Gastrocnemius medialis (tissue), 4 donors: ENCODE data around the gene USH2A. TPM values are rescaled to one million over a fixed set of nuclear protein-coding genes. Genes with fewer than 3 reads are reported as not detected.

Source experiments
- ATAC-seq, 2 donors: fragments of 150-250 bp; one replicate each; pipeline ENCODE4 v1.9.1; 2016
- DNase-seq, 2 donors: peaks; one replicate each; pipeline ENCODE4 v3.0.0-alpha.2; 2019
- H3K27ac ChIP-seq, 4 donors: fragments of 200-600 bp; sonication (generic); 1 replicate in 1 of 4; 2 replicates in 3 of 4; pipeline ENCODE4 v1.5.1; 2016 to 2018; ENCODE audit warnings: mild to moderate bottlenecking in 2 of 4, moderate library complexity in 1 of 4
- H3K27me3 ChIP-seq, 3 donors: fragments of 200-600 bp; sonication (generic) in 2 of 3; 1 replicate in 1 of 3; 2 replicates in 2 of 3; pipeline versions ENCODE4 v1.5.1 to v1.6.0; 2016 to 2019; ENCODE audit warnings: mild to moderate bottlenecking in 1 of 3, moderate library complexity in 1 of 3
- H3K36me3 ChIP-seq, 2 donors: fragments of 200-600 bp; sonication (generic) in 1 of 2; one replicate each; pipeline ENCODE4 v1.5.1; 2017 to 2018
- H3K4me1 ChIP-seq, 2 donors: fragments of 200-600 bp; sonication (generic) in 1 of 2; one replicate each; pipeline ENCODE4 v1.5.1; 2016 to 2017; ENCODE audit warnings: mild to moderate bottlenecking in 2 of 2
- H3K4me3 ChIP-seq, 4 donors: fragments of 200-600 bp; sonication (generic) in 3 of 4; 1 replicate in 1 of 4; 2 replicates in 3 of 4; pipeline ENCODE4 v1.5.1; 2016 to 2019; ENCODE audit warnings: mild to moderate bottlenecking in 2 of 4
- H3K9me3 ChIP-seq, 3 donors: fragments of 200-600 bp; sonication (generic) in 2 of 3; 1 replicate in 1 of 3; 2 replicates in 2 of 3; pipeline ENCODE4 v1.5.1; 2016 to 2019
- POLR2A ChIP-seq, 2 donors: fragments of 450-650 bp; IDR thresholded peaks; one replicate each; pipeline ENCODE4 v1.6.1; 2017; ENCODE audit warnings: antibody characterized with exemption in 2 of 2, mild to moderate bottlenecking in 2 of 2, moderate library complexity in 2 of 2
- in situ Hi-C, 4 donors: fragments of 200-750 bp; cut with MboI; loops; one replicate each; pipeline versions ENCODE4 v1.15.0 to v1.8.0; 2017; ENCODE audit warnings: low sequenced_read_pairs in 4 of 4
- intact Hi-C: fragments of 100-400 bp; cut with DNase I; formaldehyde crosslinking; loops from one replicate; pipeline ENCODE4 v1.15.1; 2023; ENCODE audit warnings: low total_unique reads
- total RNA-seq, 4 donors: library from RNA; depleted of rRNA; stranded (reverse); fragments of >200 nt; gene quantifications; one replicate each; pipeline versions ENCODE4 v1.1.0 to v1.2.3, GENCODE V29; 2016
- TF ChIP-seq, protein P1 (sequence below), 5 experiments: fragments of 450-650 bp in 3 of 5; fragments of 200-600 bp in 2 of 5; sonication (generic) in 2 of 5; IDR thresholded peaks in 4 of 5; conservative IDR thresholded peaks in 1 of 5; 1 replicate in 4 of 5; 2 replicates in 1 of 5; pipeline ENCODE4 v1.5.1; 2016 to 2019; ENCODE audit warnings: antibody characterized with exemption in 5 of 5, mild to moderate bottlenecking in 3 of 5, moderate library complexity in 3 of 5

USH2A gene
- total RNA-seq, 4 donors from 2014 or later: 0.02 TPM; not detected in 3

DNA sequence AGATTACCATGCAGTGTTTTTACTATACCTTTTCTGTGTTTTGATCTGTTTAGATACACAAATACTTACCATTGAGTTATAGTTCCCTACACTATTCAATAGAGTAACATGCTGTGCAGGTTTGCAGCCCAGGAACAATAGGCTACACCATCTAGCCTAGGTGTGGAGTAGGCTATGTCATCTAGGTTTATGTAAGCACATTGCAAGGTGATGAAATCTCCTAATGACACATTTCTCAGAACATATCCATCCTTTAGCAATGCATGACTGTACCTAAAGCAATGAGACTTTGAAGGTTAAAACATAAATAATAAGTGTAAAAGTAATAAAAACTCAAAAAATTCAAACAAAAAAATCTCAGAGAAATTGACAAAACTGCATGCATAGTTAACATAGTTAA lies 358.6 kb downstream of the USH2A start:
- H3K36me3 ChIP-seq: no peaks in the 10 kb centered on the region
- intact Hi-C loops (no loop called here), in situ Hi-C loops (no loop called here)
- no peaks in the 10 kb centered on the region for H3K27me3 ChIP-seq
- no peak for ATAC-seq
- H3K4me3 ChIP-seq: no peak overlapping the region
- H3K9me3 ChIP-seq: no peaks in the 10 kb centered on the region
- no peak for DNase-seq
- H3K4me1 ChIP-seq: no peaks in the 10 kb centered on the region
- TF ChIP-seq, protein P1, sequence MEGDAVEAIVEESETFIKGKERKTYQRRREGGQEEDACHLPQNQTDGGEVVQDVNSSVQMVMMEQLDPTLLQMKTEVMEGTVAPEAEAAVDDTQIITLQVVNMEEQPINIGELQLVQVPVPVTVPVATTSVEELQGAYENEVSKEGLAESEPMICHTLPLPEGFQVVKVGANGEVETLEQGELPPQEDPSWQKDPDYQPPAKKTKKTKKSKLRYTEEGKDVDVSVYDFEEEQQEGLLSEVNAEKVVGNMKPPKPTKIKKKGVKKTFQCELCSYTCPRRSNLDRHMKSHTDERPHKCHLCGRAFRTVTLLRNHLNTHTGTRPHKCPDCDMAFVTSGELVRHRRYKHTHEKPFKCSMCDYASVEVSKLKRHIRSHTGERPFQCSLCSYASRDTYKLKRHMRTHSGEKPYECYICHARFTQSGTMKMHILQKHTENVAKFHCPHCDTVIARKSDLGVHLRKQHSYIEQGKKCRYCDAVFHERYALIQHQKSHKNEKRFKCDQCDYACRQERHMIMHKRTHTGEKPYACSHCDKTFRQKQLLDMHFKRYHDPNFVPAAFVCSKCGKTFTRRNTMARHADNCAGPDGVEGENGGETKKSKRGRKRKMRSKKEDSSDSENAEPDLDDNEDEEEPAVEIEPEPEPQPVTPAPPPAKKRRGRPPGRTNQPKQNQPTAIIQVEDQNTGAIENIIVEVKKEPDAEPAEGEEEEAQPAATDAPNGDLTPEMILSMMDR (IDR thresholded peaks at IDR 0.05 in 4 of 5, conservative IDR thresholded peaks at IDR 0.05 in 1 of 5): no peak
- no peak for TF ChIP-seq POLR2A (IDR thresholded peaks at IDR 0.05)
- no peak overlapping the region for H3K27ac ChIP-seq

DNA sequence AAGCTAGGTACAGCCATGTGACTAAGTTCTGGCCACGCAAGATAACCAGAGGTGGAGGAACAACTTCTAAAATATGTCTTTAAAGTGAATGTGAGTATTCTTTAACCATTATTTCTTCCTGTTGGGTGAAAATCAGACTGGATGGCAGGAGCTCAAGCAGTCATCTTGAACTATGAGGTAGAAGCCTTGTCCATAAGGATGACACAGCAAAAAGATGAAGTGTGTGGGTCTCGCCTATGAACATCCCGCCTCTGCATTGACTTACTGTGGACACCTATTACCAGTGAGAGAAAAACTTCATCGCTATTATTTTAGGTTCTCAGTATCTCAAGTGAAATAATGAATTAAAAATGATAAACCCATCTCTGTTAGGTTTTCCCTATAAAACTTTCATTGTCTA lies 365.3 kb downstream of the USH2A start:
- DNase-seq: no peak
- Histone ChIP-seq H3K36me3 (no peaks in the 10 kb centered on the region), H3K4me1 (no peaks in the 10 kb centered on the region), H3K9me3 (no peaks in the 10 kb centered on the region), H3K27ac (no peak overlapping the region), H3K4me3 (no peak overlapping the region), H3K27me3 (no peaks in the 10 kb centered on the region)
- intact Hi-C loops: no loop called here
- no peak for ATAC-seq
- TF ChIP-seq, protein P1 (IDR thresholded peaks at IDR 0.05 in 4 of 5, conservative IDR thresholded peaks at IDR 0.05 in 1 of 5): no peak
- no peak for TF ChIP-seq POLR2A (IDR thresholded peaks at IDR 0.05)
- in situ Hi-C loops: no loop called here

DNA sequence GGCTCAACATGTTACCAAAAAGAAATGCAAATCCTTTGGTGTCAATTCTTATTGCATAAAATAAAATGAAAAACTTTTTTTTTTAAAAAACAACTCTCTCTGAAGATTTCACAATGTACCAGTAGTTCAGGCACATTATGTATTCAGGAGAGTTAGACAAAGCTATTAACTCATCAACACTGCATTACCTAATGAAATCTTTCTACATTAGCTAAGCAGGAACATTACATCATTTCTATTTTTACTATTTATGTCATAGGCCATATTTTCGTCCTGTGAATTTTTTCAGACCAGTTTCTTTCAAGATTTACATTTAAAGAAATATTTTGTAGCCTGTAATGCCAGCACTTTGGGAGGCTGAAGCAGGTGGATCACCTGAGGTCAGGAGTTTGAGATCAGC lies 366.2 kb downstream of the USH2A start:
- H3K4me3 ChIP-seq: no peak overlapping the region
- no peak for DNase-seq
- no peaks in the 10 kb centered on the region for H3K9me3 ChIP-seq
- TF ChIP-seq, protein P1 (IDR thresholded peaks at IDR 0.05 in 4 of 5, conservative IDR thresholded peaks at IDR 0.05 in 1 of 5): no peak
- no peak for TF ChIP-seq POLR2A (IDR thresholded peaks at IDR 0.05)
- H3K27ac ChIP-seq: no peak overlapping the region
- intact Hi-C loops: no loop called here
- H3K27me3 ChIP-seq: no peaks in the 10 kb centered on the region
- no peaks in the 10 kb centered on the region for H3K4me1 ChIP-seq
- H3K36me3 ChIP-seq: no peaks in the 10 kb centered on the region
- ATAC-seq: no peak
- in situ Hi-C loops: no loop called here

DNA sequence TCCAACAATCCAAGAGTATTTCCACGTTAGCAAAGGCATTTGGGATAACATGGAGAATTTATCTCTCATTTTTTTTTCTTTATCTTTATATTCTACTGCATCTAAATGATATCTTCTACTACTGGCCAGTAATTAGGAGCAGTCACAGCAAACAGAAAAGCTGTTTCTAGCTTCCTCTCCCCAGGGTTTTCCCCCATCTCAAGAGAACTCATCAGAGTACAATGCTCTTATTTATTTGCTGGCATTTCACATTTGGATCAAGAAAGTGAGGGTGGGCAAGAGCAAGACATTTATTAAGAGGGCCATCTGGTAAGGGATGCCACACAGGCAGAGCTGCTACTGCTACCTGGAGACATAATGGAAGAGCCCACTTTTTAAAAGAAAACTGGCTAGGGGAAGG lies 368.2 kb downstream of the USH2A start:
- in situ Hi-C loops: no loop called here
- Histone ChIP-seq H3K4me1 (no peaks in the 10 kb centered on the region), H3K9me3 (no peaks in the 10 kb centered on the region), H3K27me3 (no peaks in the 10 kb centered on the region), H3K27ac (no peak overlapping the region), H3K4me3 (no peak overlapping the region), H3K36me3 (no peaks in the 10 kb centered on the region)
- DNase-seq: no peak
- no peak for ATAC-seq
- intact Hi-C loops: no loop called here
- no peak for TF ChIP-seq POLR2A (IDR thresholded peaks at IDR 0.05)
- TF ChIP-seq, protein P1 (IDR thresholded peaks at IDR 0.05 in 4 of 5, conservative IDR thresholded peaks at IDR 0.05 in 1 of 5): no peak

DNA sequence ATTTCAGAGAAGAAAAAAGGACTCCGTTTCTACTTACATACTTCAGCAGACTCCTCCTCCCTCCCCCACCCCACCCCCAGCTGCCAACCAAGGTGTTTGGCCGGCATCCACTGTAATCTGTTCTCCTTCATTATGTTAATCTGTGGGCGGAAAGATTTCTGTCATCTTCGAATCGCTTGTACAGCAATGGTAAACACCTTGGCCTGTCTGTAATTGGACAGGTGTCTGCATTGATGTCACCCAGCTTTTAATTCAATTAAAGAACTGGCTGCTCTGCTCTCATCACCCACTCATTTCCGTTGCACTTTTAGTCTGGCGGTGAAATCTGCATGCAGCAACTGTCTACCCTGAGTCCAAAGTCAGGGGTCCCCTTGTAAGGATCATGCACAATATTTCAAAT lies 368.6 kb downstream of the USH2A start:
- no peaks in the 10 kb centered on the region for H3K4me1 ChIP-seq
- no peak for ATAC-seq

More for the DNA sequence above, 368.6 kb downstream of the USH2A start:
- TF ChIP-seq, protein P1 (IDR thresholded peaks at IDR 0.05 in 4 of 5, conservative IDR thresholded peaks at IDR 0.05 in 1 of 5): no peak
- TF ChIP-seq POLR2A (IDR thresholded peaks at IDR 0.05): no peak
- in situ Hi-C loops: no loop called here
- Histone ChIP-seq H3K9me3 (no peaks in the 10 kb centered on the region), H3K27ac (no peak overlapping the region), H3K4me3 (no peak overlapping the region), H3K36me3 (no peaks in the 10 kb centered on the region), H3K27me3 (no peaks in the 10 kb centered on the region)
- intact Hi-C loops: no loop called here
- no peak for DNase-seq
